Measurements from ENCODE around the gene NRAP. TPM values are rescaled to one million over a fixed set of nuclear protein-coding genes. Genes with fewer than 3 reads are reported as not detected.

NRAP gene
- total RNA-seq, 2 donors from 2014 or later, result not detected

DNA sequence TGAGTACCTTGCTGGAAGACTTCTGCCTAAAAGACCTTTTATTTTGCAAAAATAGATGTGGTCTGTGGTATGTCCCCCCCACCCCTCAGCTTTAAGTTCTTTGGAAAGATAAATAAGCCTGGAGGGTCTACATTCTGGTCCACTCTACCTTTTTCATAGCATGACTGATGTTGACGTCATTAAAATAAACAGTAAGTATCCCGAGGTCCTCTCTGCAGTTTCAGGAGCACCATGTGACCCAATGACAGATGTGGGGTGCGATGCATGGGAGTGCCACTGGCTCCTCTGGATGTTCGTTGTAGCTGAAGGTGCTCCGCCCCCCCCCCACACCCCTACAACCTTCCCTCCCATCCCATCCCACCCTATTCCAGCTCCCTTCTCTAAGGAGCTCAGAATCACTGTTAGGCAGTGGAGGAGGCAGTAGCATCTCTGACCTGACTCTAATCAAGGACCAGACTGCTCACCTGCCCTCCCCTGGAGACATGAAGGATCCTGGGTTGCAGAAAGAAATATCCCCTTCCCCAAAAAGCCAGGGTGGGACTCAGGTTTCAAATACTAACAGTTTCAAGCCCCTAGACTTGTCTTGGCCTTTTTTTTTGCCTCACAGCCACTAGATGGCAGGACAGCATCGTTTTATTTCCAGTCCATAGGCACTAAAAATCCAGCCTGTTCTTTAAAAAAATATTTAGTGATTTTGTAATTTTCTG, 40.9 kb upstream of the NRAP start:
- Histone ChIP-seq H3K27ac (no peak overlapping the region), H3K4me3 (no peak overlapping the region), H3K4me1 (peaks cover 28% of the 10 kb centered on the region), H3K36me3 (replicated peaks in 1 of 2; ENCODE audit: insufficient read depth in 1 of 2, low read depth in 2 of 2) (no peaks in the 10 kb centered on the region), H3K27me3 (no peaks in the 10 kb centered on the region), H3K9me3 (no peaks in the 10 kb centered on the region)
- TF ChIP-seq POLR2A (IDR thresholded peaks at IDR 0.05), result no peak
- TF ChIP-seq, protein P1, sequence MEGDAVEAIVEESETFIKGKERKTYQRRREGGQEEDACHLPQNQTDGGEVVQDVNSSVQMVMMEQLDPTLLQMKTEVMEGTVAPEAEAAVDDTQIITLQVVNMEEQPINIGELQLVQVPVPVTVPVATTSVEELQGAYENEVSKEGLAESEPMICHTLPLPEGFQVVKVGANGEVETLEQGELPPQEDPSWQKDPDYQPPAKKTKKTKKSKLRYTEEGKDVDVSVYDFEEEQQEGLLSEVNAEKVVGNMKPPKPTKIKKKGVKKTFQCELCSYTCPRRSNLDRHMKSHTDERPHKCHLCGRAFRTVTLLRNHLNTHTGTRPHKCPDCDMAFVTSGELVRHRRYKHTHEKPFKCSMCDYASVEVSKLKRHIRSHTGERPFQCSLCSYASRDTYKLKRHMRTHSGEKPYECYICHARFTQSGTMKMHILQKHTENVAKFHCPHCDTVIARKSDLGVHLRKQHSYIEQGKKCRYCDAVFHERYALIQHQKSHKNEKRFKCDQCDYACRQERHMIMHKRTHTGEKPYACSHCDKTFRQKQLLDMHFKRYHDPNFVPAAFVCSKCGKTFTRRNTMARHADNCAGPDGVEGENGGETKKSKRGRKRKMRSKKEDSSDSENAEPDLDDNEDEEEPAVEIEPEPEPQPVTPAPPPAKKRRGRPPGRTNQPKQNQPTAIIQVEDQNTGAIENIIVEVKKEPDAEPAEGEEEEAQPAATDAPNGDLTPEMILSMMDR (IDR thresholded peaks at IDR 0.05), result peak; percentile 31 to 69 (median 64)
- intact Hi-C loops (cut with DNase I), result loop anchor here (10.0 kb wide), 1 partner anchor 400 kb away; no protein-coding TSS in a partner anchor
- ATAC-seq (peak; percentile 47), DNase-seq (peak in 2 of 4 donors; percentile 32 to 47)
- 36 to 43% methylated on average over 5 to 6 of the region's 6 CpGs for WGBS, 2 donors

DNA sequence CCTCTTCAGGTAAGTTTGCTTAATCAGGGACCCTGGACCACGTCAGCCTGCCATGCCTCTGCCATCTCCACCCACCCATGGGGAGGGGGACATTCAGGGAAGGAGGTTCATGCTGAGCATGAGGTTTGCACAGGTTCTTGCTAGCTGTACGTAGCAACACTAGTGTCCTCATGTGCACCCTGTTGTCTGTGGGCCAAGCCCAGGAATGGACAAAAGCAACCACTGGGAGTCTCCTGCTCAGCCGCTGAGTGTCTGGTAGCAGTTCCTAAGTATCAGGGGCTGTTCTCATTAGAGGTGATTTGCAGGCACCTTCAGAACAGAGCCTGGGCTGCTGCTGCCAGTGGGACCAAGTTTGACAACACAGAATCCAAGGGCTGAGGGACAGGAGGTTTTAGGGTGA, 33.8 kb upstream of the NRAP start:
- no peak overlapping the region for H3K27ac ChIP-seq
- H3K27me3 ChIP-seq, result no peaks in the 10 kb centered on the region
- no peak overlapping the region for H3K4me3 ChIP-seq
- no peak for DNase-seq
- no peaks in the 10 kb centered on the region for H3K9me3 ChIP-seq
- no peak for ATAC-seq
- intact Hi-C loops (cut with DNase I), result no loop called here
- TF ChIP-seq POLR2A (IDR thresholded peaks at IDR 0.05), result no peak
- TF ChIP-seq, protein P1 (IDR thresholded peaks at IDR 0.05), result no peak
- no peaks in the 10 kb centered on the region for H3K4me1 ChIP-seq
- H3K36me3 ChIP-seq (replicated peaks in 1 of 2; ENCODE audit: insufficient read depth in 1 of 2, low read depth in 2 of 2), result peaks cover 0 to 8% of the 10 kb centered on the region in 2 donors
- whole genome bisulfite sequencing, 2 donors, result 64% methylated on average over 3 of the region's 3 CpGs; no CpG with 5 or more reads in 1 of the 2 donors

DNA sequence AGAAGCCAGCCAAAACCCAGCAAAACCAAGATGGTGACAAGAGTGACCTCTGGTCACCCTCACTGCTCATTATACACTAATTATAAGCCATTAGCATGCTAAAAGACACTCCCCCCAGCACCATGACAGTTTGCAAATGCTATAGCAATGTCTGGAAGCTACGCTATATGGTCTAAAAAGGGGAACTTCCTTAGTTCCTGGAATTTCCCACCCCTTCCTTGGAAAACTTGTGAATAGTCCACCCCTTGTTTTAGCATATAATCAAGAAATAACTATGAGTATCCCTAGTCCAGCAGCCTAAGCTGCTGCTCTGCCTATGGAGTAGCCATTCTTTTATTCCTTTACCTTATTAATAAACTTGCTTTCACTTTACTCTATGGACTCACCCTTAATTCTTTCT, 31.9 kb upstream of the NRAP start:
- peaks cover 0 to 8% of the 10 kb centered on the region in 2 donors for H3K36me3 ChIP-seq (replicated peaks in 1 of 2; ENCODE audit: insufficient read depth in 1 of 2, low read depth in 2 of 2)
- no peak overlapping the region for H3K4me3 ChIP-seq
- no peak for ATAC-seq
- no peaks in the 10 kb centered on the region for H3K9me3 ChIP-seq
- no peaks in the 10 kb centered on the region for H3K4me1 ChIP-seq
- no peak for TF ChIP-seq POLR2A (IDR thresholded peaks at IDR 0.05)
- DNase-seq, result no peak
- intact Hi-C loops (cut with DNase I), result no loop called here
- no peak overlapping the region for H3K27ac ChIP-seq
- no peaks in the 10 kb centered on the region for H3K27me3 ChIP-seq
- WGBS, 2 donors, result 83 to 95% methylated on average over 1 of the region's 1 CpG

DNA sequence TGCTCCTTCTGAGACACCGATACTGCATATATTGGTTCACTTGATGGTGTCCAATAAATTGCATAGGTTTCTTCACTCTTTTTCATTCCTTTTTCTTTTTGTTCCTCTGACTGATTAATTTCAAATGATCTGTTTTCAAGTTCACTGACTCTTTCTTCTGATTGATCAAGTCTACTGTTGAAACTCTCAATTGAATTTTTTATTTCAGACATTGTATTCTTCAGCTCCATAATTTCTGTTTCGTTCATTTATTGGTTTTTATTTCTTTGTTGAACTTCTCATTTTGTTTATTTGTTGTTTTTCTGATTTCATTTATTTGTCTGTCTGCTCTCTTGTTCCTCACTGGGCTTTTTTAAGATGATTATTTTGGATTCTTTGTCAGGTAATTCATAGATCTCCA, 29.5 kb upstream of the NRAP start:
- no peaks in the 10 kb centered on the region for H3K27me3 ChIP-seq

DNA sequence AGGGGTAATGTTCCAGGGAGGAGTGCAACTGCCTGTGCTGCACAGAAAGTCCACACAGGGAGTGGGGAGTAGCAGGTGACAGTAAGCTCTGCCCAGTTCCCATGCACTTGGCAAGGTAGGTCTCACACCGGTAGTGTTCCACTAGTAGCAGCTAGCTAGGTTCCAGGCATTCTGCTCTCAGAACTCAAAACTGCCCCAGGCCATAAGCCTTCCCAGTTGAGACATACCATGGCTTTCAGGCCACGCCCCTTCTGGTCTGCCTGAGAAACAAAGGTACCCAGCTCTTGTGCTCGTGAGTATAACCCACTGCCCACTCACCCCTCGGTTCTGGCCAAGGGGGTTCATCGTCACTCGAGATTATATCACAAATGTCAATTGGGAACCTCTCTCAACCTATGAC, 28.4 kb upstream of the NRAP start:
- Histone ChIP-seq H3K4me3 (no peak overlapping the region), H3K27me3 (no peaks in the 10 kb centered on the region), H3K9me3 (no peaks in the 10 kb centered on the region), H3K36me3 (replicated peaks in 1 of 2; ENCODE audit: insufficient read depth in 1 of 2, low read depth in 2 of 2) (peaks cover 0 to under 1% of the 10 kb centered on the region in 2 donors), H3K27ac (no peak overlapping the region), H3K4me1 (no peaks in the 10 kb centered on the region)
- intact Hi-C loops (cut with DNase I), result no loop called here
- TF ChIP-seq, protein P1 (IDR thresholded peaks at IDR 0.05), result no peak
- TF ChIP-seq POLR2A (IDR thresholded peaks at IDR 0.05), result no peak
- WGBS, 2 donors, result 83 to 95% methylated on average over 6 of the region's 6 CpGs
- DNase-seq (no peak), ATAC-seq (no peak)

More for the DNA sequence above, 29.5 kb upstream of the NRAP start:
- no peak overlapping the region for H3K27ac ChIP-seq
- H3K9me3 ChIP-seq, result no peaks in the 10 kb centered on the region
- no peak for DNase-seq
- H3K4me1 ChIP-seq, result no peaks in the 10 kb centered on the region
- no peak overlapping the region for H3K4me3 ChIP-seq
- no peak for TF ChIP-seq POLR2A (IDR thresholded peaks at IDR 0.05)
- TF ChIP-seq, protein P1 (IDR thresholded peaks at IDR 0.05), result no peak
- ATAC-seq, result no peak
- intact Hi-C loops (cut with DNase I), result no loop called here
- peaks cover 0 to 6% of the 10 kb centered on the region in 2 donors for H3K36me3 ChIP-seq (replicated peaks in 1 of 2; ENCODE audit: insufficient read depth in 1 of 2, low read depth in 2 of 2)
- 95 to 98% methylated on average over 2 of the region's 2 CpGs for WGBS, 2 donors
